Esophagus squamous epithelium (tissue), 5 donors: ENCODE data around the gene YPEL3. TPM values are rescaled to one million over a fixed set of nuclear protein-coding genes. Genes with fewer than 3 reads are reported as not detected.
A peak's percentile ranks its signal among the peaks of the same experiment; 100 is the strongest.

Source experiments
- DNase-seq: peaks from one replicate; lab custom pipeline; 2025; lab: John Stamatoyannopoulos, UW
- H3K27ac ChIP-seq, 4 donors: fragments of 200-600 bp; sonication (generic); one replicate each; pipeline ENCODE4 v1.5.1; 2016 to 2019; ENCODE audit warnings: mild to moderate bottlenecking in 1 of 4
- H3K27me3 ChIP-seq, 4 donors: fragments of 200-600 bp; sonication (generic); 1 replicate in 3 of 4; 2 replicates in 1 of 4; pipeline versions ENCODE4 v1.5.1 to v1.6.0; 2017 to 2021; ENCODE audit warnings: antibody characterized with exemption in 1 of 4
- H3K36me3 ChIP-seq, 3 donors: fragments of 200-600 bp; sonication (generic); one replicate each; pipeline ENCODE4 v1.5.1; 2016 to 2019
- H3K4me1 ChIP-seq, 3 donors: fragments of 200-600 bp; sonication (generic); one replicate each; pipeline ENCODE4 v1.5.1; 2017 to 2019
- H3K4me3 ChIP-seq, 4 donors: fragments of 200-600 bp; sonication (generic); 1 replicate in 3 of 4; 2 replicates in 1 of 4; pipeline ENCODE4 v1.5.1; 2016 to 2019; ENCODE audit warnings: mild to moderate bottlenecking in 2 of 4, moderate library complexity in 1 of 4
- H3K9me3 ChIP-seq, 3 donors: fragments of 200-600 bp; sonication (generic); one replicate each; pipeline ENCODE4 v1.5.1; 2016 to 2019
- CTCF ChIP-seq, 6 experiments: fragments of 450-650 bp in 4 of 6; fragments of 200-600 bp in 2 of 6; sonication (generic) in 2 of 6; IDR thresholded peaks; one replicate each; pipeline ENCODE4 v1.5.1; 2016 to 2019; ENCODE audit warnings: antibody characterized with exemption in 6 of 6, mild to moderate bottlenecking in 4 of 6, moderate library complexity in 4 of 6
- POLR2A ChIP-seq, 4 donors: fragments of 450-650 bp; IDR thresholded peaks; one replicate each; pipeline ENCODE4 v1.6.1; 2017; ENCODE audit warnings: antibody characterized with exemption in 4 of 4, mild to moderate bottlenecking in 4 of 4, moderate library complexity in 3 of 4
- WGBS, 2 donors: methylation state at CpG; one replicate each; pipeline ENCODE4 v1.1.5; 2018; 5-methylcytosine and 5-hydroxymethylcytosine counted together
- intact Hi-C: fragments of 100-400 bp; cut with DNase I; formaldehyde crosslinking; loops from one replicate; pipeline ENCODE4 v1.15.0; 2022
- total RNA-seq, 4 donors: library from RNA; depleted of rRNA; stranded (reverse); fragments of >200 nt; gene quantifications; one replicate each; pipeline ENCODE4 v1.1.0, GENCODE V29; 2016
- donor health status: DM: yes; HTN: yes; CAD: no.

The YPEL3 gene
- 100 to 1,000 TPM in 1 of 4 donors, 10 to 100 TPM in 3; 26.4 to 131 (median 63.0) TPM for total RNA-seq

GRCh38 chr16:30096105-30096861 lies at the start of gene YPEL3:
YPEL3 (minus strand) TSS chr16:30096213; CDS start chr16:30095482, 731 bp downstream.
- Histone ChIP-seq H3K4me3 (peak within 1 kb of the TSS; percentile 62 to 96 (median 89)), H3K4me1 (peaks cover 35 to 50% (median 41%) of the 10 kb centered on the region in 3 donors), H3K27ac (peak within 1 kb of the TSS; percentile 94 to 99 (median 98)), H3K36me3 (peaks cover 5 to 26% (median 10%) of the 10 kb centered on the region in 3 donors), H3K9me3 (peaks cover 7 to 20% (median 7%) of the 10 kb centered on the region in 3 donors), H3K27me3 (no peaks in the 10 kb centered on the region)
- TF ChIP-seq POLR2A (IDR thresholded peaks at IDR 0.05) = peak in 2 of 4 donors; percentile 42 to 90
- TF ChIP-seq CTCF (IDR thresholded peaks at IDR 0.05) = no peak
- WGBS, 2 donors = 44 to 85% methylated on average over 6 to 12 of the region's 77 CpGs
- DNase-seq = peak; percentile 73
- intact Hi-C loops = no loop called here

- no peak for DNase-seq
- no peak overlapping the region for H3K27ac ChIP-seq
- H3K36me3 ChIP-seq = no peaks in the 10 kb centered on the region
- WGBS, 2 donors = 39 to 60% methylated on average over 1 of the region's 1 CpG
- H3K4me1 ChIP-seq = no peaks in the 10 kb centered on the region
- H3K4me3 ChIP-seq = no peak overlapping the region
- intact Hi-C loops = no loop called here
- peaks cover 0 to 15% (median 3%) of the 10 kb centered on the region in 3 donors for H3K9me3 ChIP-seq
- no peaks in the 10 kb centered on the region for H3K27me3 ChIP-seq
- TF ChIP-seq POLR2A (IDR thresholded peaks at IDR 0.05) (no peak), CTCF (IDR thresholded peaks at IDR 0.05) (no peak)
These were observed 49.6 kb upstream of the YPEL3 start for GRCh38 chr16:30145657-30146056.

- DNase-seq = no peak
- no peaks in the 10 kb centered on the region for H3K36me3 ChIP-seq
- H3K27me3 ChIP-seq = no peaks in the 10 kb centered on the region
- no peak overlapping the region for H3K27ac ChIP-seq
- no peak for TF ChIP-seq POLR2A (IDR thresholded peaks at IDR 0.05)
- no peak for TF ChIP-seq CTCF (IDR thresholded peaks at IDR 0.05)
- no peak overlapping the region for H3K4me3 ChIP-seq
- 40 to 72% methylated on average over 1 of the region's 1 CpG for WGBS, 2 donors
- H3K4me1 ChIP-seq = no peaks in the 10 kb centered on the region
- H3K9me3 ChIP-seq = peaks cover 0 to 14% (median 3%) of the 10 kb centered on the region in 3 donors
- intact Hi-C loops = no loop called here
These were observed 48.9 kb upstream of the YPEL3 start for GRCh38 chr16:30144917-30145316.

GRCh38 chr16:30144017-30144416 lies 48.0 kb upstream of the YPEL3 start:
- TF ChIP-seq CTCF (IDR thresholded peaks at IDR 0.05) (no peak), POLR2A (IDR thresholded peaks at IDR 0.05) (no peak)

GRCh38 chr16:30143347-30143702 lies 47.3 kb upstream of the YPEL3 start:
- TF ChIP-seq POLR2A (IDR thresholded peaks at IDR 0.05) (no peak), CTCF (IDR thresholded peaks at IDR 0.05) (no peak)
- Histone ChIP-seq H3K4me3 (no peak overlapping the region), H3K27ac (no peak overlapping the region), H3K4me1 (no peaks in the 10 kb centered on the region), H3K27me3 (no peaks in the 10 kb centered on the region), H3K36me3 (no peaks in the 10 kb centered on the region), H3K9me3 (no peaks in the 10 kb centered on the region)
- intact Hi-C loops = no loop called here
- WGBS, 2 donors = 48 to 55% methylated on average over 2 of the region's 2 CpGs
- DNase-seq = no peak

More at GRCh38 chr16:30144017-30144416, 48.0 kb upstream of the YPEL3 start:
- DNase-seq = no peak
- Histone ChIP-seq H3K9me3 (peaks cover 0 to 5% (median 0%) of the 10 kb centered on the region in 3 donors), H3K27ac (no peak overlapping the region), H3K4me3 (no peak overlapping the region), H3K27me3 (no peaks in the 10 kb centered on the region), H3K36me3 (no peaks in the 10 kb centered on the region), H3K4me1 (no peaks in the 10 kb centered on the region)
- intact Hi-C loops = no loop called here
